Measurements from ENCODE around the gene DHRS12. TPM values are rescaled to one million over a fixed set of nuclear protein-coding genes. Genes with fewer than 3 reads are reported as not detected.

Gene DHRS12
- total and polyA plus RNA-seq, 7 donors: 7.4 to 26.9 (median 15.8) TPM

GRCh38 chr13:51823359-51823758 is 19.4 kb upstream of the DHRS12 start:
- Histone ChIP-seq H3K36me3 (no peaks in the 10 kb centered on the region), H3K27me3 (no peaks in the 10 kb centered on the region), H3K27ac (no peak overlapping the region), H3K9me3 (no peaks in the 10 kb centered on the region), H3K4me3 (no peak overlapping the region), H3K4me1 (peaks cover 0 to 50% (median 42%) of the 10 kb centered on the region in 4 donors)
- peak; percentile 17 for DNase-seq
- intact Hi-C loops (cut with DNase I): no loop called here
- TF ChIP-seq POLR2A (IDR thresholded peaks at IDR 0.05) (no peak), EP300 (IDR thresholded peaks at IDR 0.05) (no peak), CTCF (IDR thresholded peaks at IDR 0.05) (no peak), POLR2AphosphoS5 (IDR thresholded peaks at IDR 0.05) (no peak)
- WGBS, 2 donors: 76 to 87% methylated on average over 2 of the region's 2 CpGs

DNA sequence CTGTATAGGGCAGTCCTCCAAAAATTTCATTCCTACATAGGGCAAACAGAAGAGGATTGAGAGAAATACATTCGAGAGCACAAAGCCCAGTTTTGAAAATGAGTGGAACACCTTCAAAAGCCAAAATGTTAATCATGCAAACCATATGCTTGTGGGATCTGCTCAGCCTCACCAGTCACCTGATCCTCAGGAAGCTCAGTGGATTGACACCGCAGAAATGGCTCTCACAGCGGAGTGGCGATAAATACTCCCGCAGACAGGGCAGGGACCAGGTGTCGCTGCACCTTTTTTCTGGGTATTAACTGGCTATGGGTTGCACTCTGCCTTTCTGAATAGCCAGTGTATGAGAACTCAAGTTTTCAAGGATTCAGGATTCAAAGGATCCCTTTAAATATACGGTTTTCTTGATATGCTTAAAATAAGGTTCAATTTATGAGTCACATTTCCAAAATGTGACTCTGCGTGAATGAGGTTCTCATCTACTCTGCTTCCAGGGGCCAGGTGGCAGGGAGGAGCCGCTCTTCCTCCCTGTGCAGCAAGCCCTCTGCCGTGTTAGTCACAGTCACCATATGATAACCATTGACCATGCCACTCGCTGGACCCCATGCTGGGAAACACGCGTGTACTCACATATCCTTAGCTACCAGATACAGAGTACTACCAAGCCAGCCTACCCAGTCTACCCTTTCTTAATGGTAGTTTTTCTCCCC is 18.3 kb upstream of the DHRS12 start:
- no peaks in the 10 kb centered on the region for H3K36me3 ChIP-seq
- H3K27ac ChIP-seq: no peak overlapping the region
- TF ChIP-seq POLR2AphosphoS5 (IDR thresholded peaks at IDR 0.05) (no peak), EP300 (IDR thresholded peaks at IDR 0.05) (no peak), POLR2A (IDR thresholded peaks at IDR 0.05) (no peak), CTCF (IDR thresholded peaks at IDR 0.05) (no peak)
- peak; percentile 29 for DNase-seq
- H3K27me3 ChIP-seq: no peaks in the 10 kb centered on the region
- H3K4me1 ChIP-seq: peaks cover 0 to 44% (median 34%) of the 10 kb centered on the region in 4 donors
- no peaks in the 10 kb centered on the region for H3K9me3 ChIP-seq
- 63 to 87% methylated on average over 13 of the region's 13 CpGs for WGBS, 2 donors
- intact Hi-C loops (cut with DNase I): no loop called here
- no peak overlapping the region for H3K4me3 ChIP-seq

GRCh38 chr13:51821606-51822005 is 17.6 kb upstream of the DHRS12 start:
- peak; percentile 29 for DNase-seq

DNA sequence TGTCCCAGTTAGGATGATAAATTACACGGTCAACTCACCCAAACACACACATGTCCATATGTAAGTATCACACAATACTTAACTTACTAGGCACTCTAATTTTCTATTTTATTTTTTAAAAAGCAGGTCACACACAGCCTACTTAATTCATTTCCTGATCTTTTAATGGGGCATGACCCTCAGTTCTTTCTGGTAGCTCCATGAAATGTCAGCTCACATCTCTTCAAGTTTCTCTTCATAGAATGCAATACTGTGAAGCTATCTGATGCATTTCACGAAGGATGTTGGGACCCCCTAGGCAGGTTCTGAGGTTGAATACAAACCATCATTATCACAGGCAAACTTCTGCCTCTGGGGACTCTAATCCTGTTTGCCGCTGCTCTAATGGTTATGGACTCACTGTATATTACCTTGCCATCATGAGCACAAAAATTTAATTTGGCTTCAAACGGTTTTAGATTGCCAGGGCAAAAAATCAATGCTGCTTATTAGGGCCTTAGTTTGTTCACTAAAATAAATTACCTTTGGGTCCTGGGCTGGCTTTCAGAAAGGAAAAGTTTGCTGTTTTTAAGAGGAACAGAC is 16.1 kb upstream of the DHRS12 start:
- Histone ChIP-seq H3K4me3 (no peak overlapping the region), H3K27ac (no peak overlapping the region), H3K36me3 (no peaks in the 10 kb centered on the region), H3K4me1 (peaks cover 0 to 29% (median 21%) of the 10 kb centered on the region in 4 donors), H3K27me3 (no peaks in the 10 kb centered on the region), H3K9me3 (no peaks in the 10 kb centered on the region)
- DNase-seq: no peak
- intact Hi-C loops (cut with DNase I): no loop called here
- TF ChIP-seq CTCF (IDR thresholded peaks at IDR 0.05): no peak
- TF ChIP-seq POLR2AphosphoS5 (IDR thresholded peaks at IDR 0.05): no peak
- no peak for TF ChIP-seq POLR2A (IDR thresholded peaks at IDR 0.05)
- TF ChIP-seq EP300 (IDR thresholded peaks at IDR 0.05): no peak
- 82 to 83% methylated on average over 4 of the region's 4 CpGs for WGBS, 2 donors

More at GRCh38 chr13:51821606-51822005, 17.6 kb upstream of the DHRS12 start:
- no peak overlapping the region for H3K4me3 ChIP-seq
- no peak overlapping the region for H3K27ac ChIP-seq
- no peaks in the 10 kb centered on the region for H3K27me3 ChIP-seq
- WGBS, 2 donors: 35 to 76% methylated on average over 2 of the region's 2 CpGs
- H3K36me3 ChIP-seq: no peaks in the 10 kb centered on the region
- peaks cover 0 to 37% (median 27%) of the 10 kb centered on the region in 4 donors for H3K4me1 ChIP-seq
- intact Hi-C loops (cut with DNase I): no loop called here
- H3K9me3 ChIP-seq: no peaks in the 10 kb centered on the region
- TF ChIP-seq CTCF (IDR thresholded peaks at IDR 0.05) (no peak), EP300 (IDR thresholded peaks at IDR 0.05) (no peak), POLR2AphosphoS5 (IDR thresholded peaks at IDR 0.05) (no peak), POLR2A (IDR thresholded peaks at IDR 0.05) (no peak)
